Measurements from ENCODE around the gene LSR. TPM values are rescaled to one million over a fixed set of nuclear protein-coding genes. Genes with fewer than 3 reads are reported as not detected.

The LSR gene
- total RNA-seq, 1 donor = 0.54 TPM

DNA sequence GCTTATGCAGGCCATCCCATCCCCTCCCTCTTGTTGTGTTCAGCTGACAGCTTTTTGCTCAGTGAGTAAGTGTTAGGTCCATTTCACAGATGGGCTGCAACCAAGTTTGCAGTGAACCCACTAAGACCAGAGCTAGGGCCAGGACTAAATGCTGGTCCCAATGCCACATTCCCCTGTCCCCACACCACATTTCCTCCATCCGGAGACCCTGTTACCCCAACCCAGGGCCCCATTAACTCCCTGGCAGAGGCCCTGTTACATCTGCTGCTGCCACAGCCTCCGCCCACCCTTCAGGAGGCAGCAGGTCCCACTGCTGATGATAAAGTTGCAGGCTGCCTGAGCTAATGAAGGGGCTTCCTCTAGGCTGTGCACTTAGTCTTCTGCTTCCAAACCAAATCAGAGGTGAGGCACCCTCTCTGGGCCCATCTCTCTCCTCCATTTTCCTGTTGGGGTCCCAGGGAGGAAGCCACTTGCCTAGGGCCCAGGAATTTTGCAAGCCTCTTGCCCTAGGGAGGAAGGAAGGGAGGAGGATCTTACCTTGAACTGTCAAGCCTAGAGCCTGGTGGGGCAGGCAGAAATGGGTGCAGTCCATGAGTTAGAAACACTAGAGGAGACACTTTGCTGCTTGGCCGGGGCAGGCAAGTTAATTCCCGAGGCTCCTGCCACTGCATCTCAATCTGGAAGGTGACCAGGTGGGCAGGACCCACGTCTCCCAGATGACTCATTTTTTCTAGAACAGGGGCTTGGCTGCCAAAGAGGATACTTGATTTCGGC lies 16.5 kb downstream of the LSR start:
- TF ChIP-seq, protein P1, sequence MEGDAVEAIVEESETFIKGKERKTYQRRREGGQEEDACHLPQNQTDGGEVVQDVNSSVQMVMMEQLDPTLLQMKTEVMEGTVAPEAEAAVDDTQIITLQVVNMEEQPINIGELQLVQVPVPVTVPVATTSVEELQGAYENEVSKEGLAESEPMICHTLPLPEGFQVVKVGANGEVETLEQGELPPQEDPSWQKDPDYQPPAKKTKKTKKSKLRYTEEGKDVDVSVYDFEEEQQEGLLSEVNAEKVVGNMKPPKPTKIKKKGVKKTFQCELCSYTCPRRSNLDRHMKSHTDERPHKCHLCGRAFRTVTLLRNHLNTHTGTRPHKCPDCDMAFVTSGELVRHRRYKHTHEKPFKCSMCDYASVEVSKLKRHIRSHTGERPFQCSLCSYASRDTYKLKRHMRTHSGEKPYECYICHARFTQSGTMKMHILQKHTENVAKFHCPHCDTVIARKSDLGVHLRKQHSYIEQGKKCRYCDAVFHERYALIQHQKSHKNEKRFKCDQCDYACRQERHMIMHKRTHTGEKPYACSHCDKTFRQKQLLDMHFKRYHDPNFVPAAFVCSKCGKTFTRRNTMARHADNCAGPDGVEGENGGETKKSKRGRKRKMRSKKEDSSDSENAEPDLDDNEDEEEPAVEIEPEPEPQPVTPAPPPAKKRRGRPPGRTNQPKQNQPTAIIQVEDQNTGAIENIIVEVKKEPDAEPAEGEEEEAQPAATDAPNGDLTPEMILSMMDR (IDR thresholded peaks at IDR 0.05; ENCODE audit: insufficient read depth, low read length) = no peak
- DNase-seq (ENCODE audit: low read depth) = no peak

DNA sequence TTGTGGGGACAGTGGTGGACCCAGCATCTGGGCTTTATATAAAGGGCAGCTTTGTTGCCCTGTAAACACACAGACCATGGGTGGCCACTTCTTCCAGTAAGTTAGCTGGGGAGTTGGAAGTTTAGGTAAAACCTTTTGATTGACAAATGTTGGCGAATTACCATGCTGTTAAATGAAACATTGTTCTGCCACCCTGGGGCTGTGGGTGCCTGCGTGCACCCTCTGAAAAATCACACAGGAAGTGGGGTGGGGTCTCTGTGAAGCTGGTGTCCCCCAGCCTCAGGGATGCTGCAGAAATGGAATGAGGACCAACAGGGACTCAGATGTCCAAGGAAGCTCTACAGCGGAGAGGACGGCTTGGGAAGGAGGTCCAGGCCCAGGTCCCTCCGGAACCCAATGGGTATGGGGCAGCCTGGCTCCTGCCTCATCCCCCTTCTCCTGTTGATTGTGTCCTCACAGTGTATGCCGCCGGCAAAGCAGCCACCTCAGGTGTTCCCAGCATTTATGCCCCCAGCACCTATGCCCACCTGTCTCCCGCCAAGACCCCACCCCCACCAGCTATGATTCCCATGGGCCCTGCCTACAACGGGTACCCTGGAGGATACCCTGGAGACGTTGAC lies 17.2 kb downstream of the LSR start:
- no peak overlapping the region for H3K4me3 ChIP-seq (ENCODE audit: low read depth, low read length)
- no peak for DNase-seq (ENCODE audit: low read depth)
- TF ChIP-seq, protein P1 (IDR thresholded peaks at IDR 0.05; ENCODE audit: insufficient read depth, low read length) = no peak

More for the DNA sequence above, 16.5 kb downstream of the LSR start:
- no peak overlapping the region for H3K4me3 ChIP-seq (ENCODE audit: low read depth, low read length)

DNA sequence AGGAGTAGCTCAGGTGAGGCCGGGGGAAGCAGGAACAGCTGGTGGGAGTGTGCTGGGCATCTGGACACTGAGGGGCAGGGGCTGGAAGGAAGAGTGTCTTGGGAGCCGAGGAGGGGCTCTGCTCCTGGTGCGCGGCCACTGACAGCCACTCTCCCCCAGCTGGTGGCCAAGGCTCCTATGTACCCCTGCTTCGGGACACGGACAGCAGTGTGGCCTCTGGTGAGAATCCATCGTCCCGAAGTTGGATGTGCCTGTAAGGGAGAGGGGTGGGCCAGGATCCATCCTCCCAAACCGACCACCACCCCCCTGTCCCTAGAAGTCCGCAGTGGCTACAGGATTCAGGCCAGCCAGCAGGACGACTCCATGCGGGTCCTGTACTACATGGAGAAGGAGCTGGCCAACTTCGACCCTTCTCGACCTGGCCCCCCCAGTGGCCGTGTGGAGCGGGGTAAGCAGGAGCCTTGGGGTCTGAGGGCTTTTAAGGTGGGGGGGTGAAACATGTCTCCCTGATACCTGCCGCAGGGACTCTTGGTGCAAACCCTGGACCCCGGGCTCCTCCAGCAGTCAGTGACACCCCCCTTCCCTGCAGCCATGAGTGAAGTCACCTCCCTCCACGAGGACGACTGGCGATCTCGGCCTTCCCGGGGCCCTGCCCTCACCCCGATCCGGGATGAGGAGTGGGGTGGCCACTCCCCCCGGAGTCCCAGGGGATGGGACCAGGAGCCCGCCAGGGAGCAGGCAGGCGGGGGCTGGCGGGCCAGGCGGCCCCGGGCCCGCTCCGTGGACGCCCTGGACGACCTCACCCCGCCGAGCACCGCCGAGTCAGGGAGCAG lies 17.9 kb downstream of the LSR start:
- TF ChIP-seq, protein P1 (IDR thresholded peaks at IDR 0.05; ENCODE audit: insufficient read depth, low read length) = no peak
- peak overlapping the region; percentile 81 for H3K4me3 ChIP-seq (ENCODE audit: low read depth, low read length)
- no peak for DNase-seq (ENCODE audit: low read depth)

DNA sequence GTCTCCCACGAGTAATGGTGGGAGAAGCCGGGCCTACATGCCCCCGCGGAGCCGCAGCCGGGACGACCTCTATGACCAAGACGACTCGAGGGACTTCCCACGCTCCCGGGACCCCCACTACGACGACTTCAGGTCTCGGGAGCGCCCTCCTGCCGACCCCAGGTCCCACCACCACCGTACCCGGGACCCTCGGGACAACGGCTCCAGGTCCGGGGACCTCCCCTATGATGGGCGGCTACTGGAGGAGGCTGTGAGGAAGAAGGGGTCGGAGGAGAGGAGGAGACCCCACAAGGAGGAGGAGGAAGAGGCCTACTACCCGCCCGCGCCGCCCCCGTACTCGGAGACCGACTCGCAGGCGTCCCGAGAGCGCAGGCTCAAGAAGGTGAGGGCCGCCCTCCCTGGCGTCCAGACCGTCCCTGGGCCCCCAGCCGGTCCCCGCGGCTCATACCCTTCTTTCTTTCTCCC lies 18.6 kb downstream of the LSR start:
- H3K4me3 ChIP-seq (ENCODE audit: low read depth, low read length) = peak overlapping the region; percentile 81
- TF ChIP-seq, protein P1 (IDR thresholded peaks at IDR 0.05; ENCODE audit: insufficient read depth, low read length) = no peak
- DNase-seq (ENCODE audit: low read depth) = no peak

DNA sequence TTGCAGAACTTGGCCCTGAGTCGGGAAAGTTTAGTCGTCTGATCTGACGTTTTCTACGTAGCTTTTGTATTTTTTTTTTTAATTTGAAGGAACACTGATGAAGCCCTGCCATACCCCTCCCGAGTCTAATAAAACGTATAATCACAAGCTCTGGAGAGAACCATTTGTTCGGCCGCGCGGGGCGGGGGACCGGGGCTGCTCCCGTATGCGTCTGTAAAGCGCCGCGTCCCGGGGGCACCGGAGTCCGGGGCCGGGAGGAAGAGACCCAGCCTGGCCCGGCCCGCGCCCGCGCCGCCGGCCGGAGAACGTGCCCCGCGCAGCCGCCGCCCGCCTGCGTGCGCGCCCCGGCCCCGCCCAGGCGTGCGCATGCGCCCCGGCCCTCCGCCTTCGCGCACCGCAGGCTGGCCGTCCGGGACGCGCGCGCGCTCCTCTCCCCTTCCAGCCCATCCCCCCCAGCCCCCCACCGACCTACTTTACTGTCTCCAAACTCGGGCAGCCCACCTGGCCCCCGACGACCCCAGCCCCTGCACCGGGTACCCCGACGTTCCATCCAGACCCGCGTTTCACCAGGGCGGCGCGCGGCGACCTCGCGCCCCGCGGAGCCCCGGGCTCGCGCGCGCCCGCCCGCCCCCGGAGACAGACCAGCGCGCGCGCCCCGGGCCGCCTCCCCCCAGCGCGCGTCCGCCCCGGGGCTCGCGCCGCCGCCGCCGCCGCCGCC lies 19.2 kb downstream of the LSR start:
- DNase-seq (ENCODE audit: low read depth) = peak; percentile 63
- peak overlapping the region; percentile 81 for H3K4me3 ChIP-seq (ENCODE audit: low read depth, low read length)
- TF ChIP-seq, protein P1 (IDR thresholded peaks at IDR 0.05; ENCODE audit: insufficient read depth, low read length) = no peak
